Right atrium auricular region (tissue), 2 donors: Measurements from ENCODE around the gene PAK1IP1. TPM values are rescaled to one million over a fixed set of nuclear protein-coding genes. Genes with fewer than 3 reads are reported as not detected.

ENCODE experiments used
- DNase-seq: peaks from one replicate; pipeline ENCODE4 v3.0.0-alpha.2; 2019; ENCODE audit warnings: low spot score
- H3K27ac ChIP-seq, 2 donors: fragments of 200-600 bp; sonication (generic); 1 replicate in 1 of 2; 2 replicates in 1 of 2; pipeline ENCODE4 v1.5.1; 2016 to 2019
- H3K27me3 ChIP-seq, 2 donors: fragments of 200-600 bp; sonication (generic); one replicate each; pipeline versions ENCODE4 v1.5.1 to v1.6.0; 2017 to 2019
- H3K36me3 ChIP-seq: fragments of 200-600 bp; sonication (generic); one replicate; pipeline ENCODE4 v1.5.1; 2016
- H3K4me1 ChIP-seq, 2 donors: fragments of 200-600 bp; sonication (generic); one replicate each; pipeline versions ENCODE4 v1.5.1 to v1.6.0; 2017 to 2019
- H3K4me3 ChIP-seq, 2 donors: fragments of 200-600 bp; sonication (generic); 1 replicate in 1 of 2; 2 replicates in 1 of 2; pipeline ENCODE4 v1.5.1; 2017 to 2019; ENCODE audit warnings: mild to moderate bottlenecking in 1 of 2, moderate library complexity in 1 of 2
- H3K9me3 ChIP-seq, 2 donors: fragments of 200-600 bp; sonication (generic); one replicate each; pipeline ENCODE4 v1.5.1; 2019
- CTCF ChIP-seq, 2 donors: fragments of 200-600 bp; sonication (generic); IDR thresholded peaks; one replicate each; pipeline ENCODE4 v1.5.1; 2019; ENCODE audit warnings: antibody characterized with exemption in 2 of 2
- total RNA-seq, 2 donors: library from RNA; depleted of rRNA; stranded (reverse); fragments of >200 nt; gene quantifications; one replicate each; pipeline ENCODE4 v1.1.0, GENCODE V29; 2016

The PAK1IP1 gene
- total RNA-seq, 2 donors from 2014 or later = 9.0 to 10.4 TPM

DNA sequence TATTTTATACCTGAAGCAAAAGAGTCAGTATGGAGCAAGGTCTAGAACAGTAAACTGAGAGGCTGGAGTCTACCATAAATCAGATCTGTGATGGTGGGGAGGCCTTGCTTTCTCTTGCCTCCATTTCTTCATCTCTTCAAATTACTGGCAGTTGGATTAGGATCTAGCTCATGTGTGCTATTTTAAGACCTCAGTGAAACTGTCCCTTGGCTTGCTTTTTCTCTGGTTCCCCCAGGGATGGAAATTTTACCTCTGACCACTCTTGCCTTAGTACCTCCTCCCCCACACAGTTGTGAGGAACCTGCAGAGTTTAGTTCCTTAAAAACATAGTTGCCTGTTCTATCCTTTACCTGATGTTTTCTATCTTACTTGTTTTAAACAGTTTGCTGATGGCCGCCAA lies 61.3 kb downstream of the PAK1IP1 start:
- Histone ChIP-seq H3K9me3 (no peaks in the 10 kb centered on the region), H3K4me3 (no peak overlapping the region), H3K27ac (no peak overlapping the region), H3K36me3 (peaks cover 60% of the 10 kb centered on the region), H3K4me1 (peaks cover 0 to 14% of the 10 kb centered on the region in 2 donors), H3K27me3 (no peaks in the 10 kb centered on the region)
- TF ChIP-seq CTCF (IDR thresholded peaks at IDR 0.05) = no peak
- DNase-seq = no peak

Other genes with a start within 250 kb of the PAK1IP1 start
- gene GCNT2, start 173.6 kb upstream of the PAK1IP1 start, total RNA-seq = 10 to 100 TPM in 1 of 2 donors, 1 to 10 TPM in 1; 3.3 to 13.5 TPM
- not detected for gene C6orf52, start 356 bp upstream of the PAK1IP1 start, total RNA-seq
- 100 to 1,000 TPM; 123 to 133 TPM for gene TMEM14C, start 28.1 kb downstream of the PAK1IP1 start, total RNA-seq
- 100 to 1,000 TPM in 1 of 2 donors, 10 to 100 TPM in 1; 93.5 to 100 TPM for gene TMEM14B, start 52.8 kb downstream of the PAK1IP1 start, total RNA-seq
- gene MAK, start 143.6 kb downstream of the PAK1IP1 start, total RNA-seq = under 1 TPM in 1 of 2 donors, not detected in 1; 0.16 TPM
- gene GCM2, start 187.1 kb downstream of the PAK1IP1 start, total RNA-seq = not detected
- gene SYCP2L, start 192.1 kb downstream of the PAK1IP1 start, total RNA-seq = 1 to 10 TPM in 1 of 2 donors, under 1 TPM in 1; 0.20 to 1.1 TPM